ENCODE results near the gene PSMB2. TPM values are rescaled to one million over a fixed set of nuclear protein-coding genes. Genes with fewer than 3 reads are reported as not detected.

The PSMB2 gene
- total RNA-seq, 1 donor from 2014 or later, result 66.3 TPM

DNA sequence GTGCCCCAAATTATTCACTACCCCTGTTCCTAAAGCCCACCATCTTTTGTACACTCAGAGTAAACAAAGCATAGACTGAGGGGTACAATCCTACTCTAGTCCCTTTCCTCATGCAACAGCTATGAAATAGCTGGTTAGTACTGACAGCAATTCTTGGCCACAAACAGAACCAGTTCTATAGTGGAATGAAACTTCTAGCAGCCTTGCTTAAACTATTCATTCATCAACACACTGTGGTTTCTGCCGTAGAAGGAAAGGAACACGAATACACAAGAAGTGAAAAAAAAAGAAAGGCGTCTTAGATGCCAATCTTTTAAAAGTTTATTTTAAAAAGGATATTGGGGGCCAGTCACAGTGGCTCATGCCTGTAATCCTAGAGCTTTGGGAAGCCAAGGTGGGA, 9.9 kb downstream of the PSMB2 start:
- Mint-ChIP-seq H3K36me3 (peaks cover 20% of the 10 kb centered on the region), H3K9me3 (no peaks in the 10 kb centered on the region), H3K27me3 (no peaks in the 10 kb centered on the region), H3K4me3 (no peak overlapping the region), H3K4me1 (ENCODE audit: unreplicated experiment) (no peaks in the 10 kb centered on the region), H3K27ac (no peak overlapping the region)
- TF ChIP-seq, protein P1, sequence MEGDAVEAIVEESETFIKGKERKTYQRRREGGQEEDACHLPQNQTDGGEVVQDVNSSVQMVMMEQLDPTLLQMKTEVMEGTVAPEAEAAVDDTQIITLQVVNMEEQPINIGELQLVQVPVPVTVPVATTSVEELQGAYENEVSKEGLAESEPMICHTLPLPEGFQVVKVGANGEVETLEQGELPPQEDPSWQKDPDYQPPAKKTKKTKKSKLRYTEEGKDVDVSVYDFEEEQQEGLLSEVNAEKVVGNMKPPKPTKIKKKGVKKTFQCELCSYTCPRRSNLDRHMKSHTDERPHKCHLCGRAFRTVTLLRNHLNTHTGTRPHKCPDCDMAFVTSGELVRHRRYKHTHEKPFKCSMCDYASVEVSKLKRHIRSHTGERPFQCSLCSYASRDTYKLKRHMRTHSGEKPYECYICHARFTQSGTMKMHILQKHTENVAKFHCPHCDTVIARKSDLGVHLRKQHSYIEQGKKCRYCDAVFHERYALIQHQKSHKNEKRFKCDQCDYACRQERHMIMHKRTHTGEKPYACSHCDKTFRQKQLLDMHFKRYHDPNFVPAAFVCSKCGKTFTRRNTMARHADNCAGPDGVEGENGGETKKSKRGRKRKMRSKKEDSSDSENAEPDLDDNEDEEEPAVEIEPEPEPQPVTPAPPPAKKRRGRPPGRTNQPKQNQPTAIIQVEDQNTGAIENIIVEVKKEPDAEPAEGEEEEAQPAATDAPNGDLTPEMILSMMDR (conservative IDR thresholded peaks at IDR 0.05), result no peak
- DNase-seq (ENCODE audit: extremely low spot score, unreplicated experiment), result no peak

DNA sequence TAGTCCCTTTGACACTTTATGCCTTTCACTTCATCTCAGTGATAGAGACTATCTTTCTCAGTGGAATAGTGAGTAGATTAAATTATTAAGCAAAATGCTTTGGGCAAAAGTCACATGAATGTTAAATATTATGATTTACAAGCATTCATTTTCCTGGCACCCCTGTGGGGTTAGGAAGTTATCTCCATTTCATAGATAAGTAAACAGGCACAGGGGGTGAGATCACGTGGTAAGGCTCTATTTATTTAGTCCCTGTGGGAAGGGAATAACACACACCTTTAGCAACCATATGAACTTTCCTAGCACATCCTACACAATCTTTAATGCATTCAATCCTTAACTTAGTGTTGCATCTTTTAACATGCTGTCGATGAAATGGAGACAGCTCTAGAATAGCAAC, 12.3 kb downstream of the PSMB2 start:
- peaks cover 21% of the 10 kb centered on the region for H3K36me3 Mint-ChIP-seq

GRCh38 chr1:35623832-35624231, 17.5 kb downstream of the PSMB2 start:
- Mint-ChIP-seq H3K4me3 (no peak overlapping the region), H3K27me3 (no peaks in the 10 kb centered on the region), H3K4me1 (ENCODE audit: unreplicated experiment) (no peaks in the 10 kb centered on the region), H3K36me3 (peaks cover 11% of the 10 kb centered on the region), H3K27ac (no peak overlapping the region), H3K9me3 (no peaks in the 10 kb centered on the region)
- DNase-seq (ENCODE audit: extremely low spot score, unreplicated experiment), result no peak
- TF ChIP-seq, protein P1 (conservative IDR thresholded peaks at IDR 0.05), result no peak

More for the DNA sequence above, 12.3 kb downstream of the PSMB2 start:
- no peaks in the 10 kb centered on the region for H3K27me3 Mint-ChIP-seq
- TF ChIP-seq, protein P1 (conservative IDR thresholded peaks at IDR 0.05), result no peak
- no peak overlapping the region for H3K27ac Mint-ChIP-seq
- H3K4me3 Mint-ChIP-seq, result no peak overlapping the region
- DNase-seq (ENCODE audit: extremely low spot score, unreplicated experiment), result no peak
- H3K4me1 Mint-ChIP-seq (ENCODE audit: unreplicated experiment), result no peaks in the 10 kb centered on the region
- no peaks in the 10 kb centered on the region for H3K9me3 Mint-ChIP-seq

DNA sequence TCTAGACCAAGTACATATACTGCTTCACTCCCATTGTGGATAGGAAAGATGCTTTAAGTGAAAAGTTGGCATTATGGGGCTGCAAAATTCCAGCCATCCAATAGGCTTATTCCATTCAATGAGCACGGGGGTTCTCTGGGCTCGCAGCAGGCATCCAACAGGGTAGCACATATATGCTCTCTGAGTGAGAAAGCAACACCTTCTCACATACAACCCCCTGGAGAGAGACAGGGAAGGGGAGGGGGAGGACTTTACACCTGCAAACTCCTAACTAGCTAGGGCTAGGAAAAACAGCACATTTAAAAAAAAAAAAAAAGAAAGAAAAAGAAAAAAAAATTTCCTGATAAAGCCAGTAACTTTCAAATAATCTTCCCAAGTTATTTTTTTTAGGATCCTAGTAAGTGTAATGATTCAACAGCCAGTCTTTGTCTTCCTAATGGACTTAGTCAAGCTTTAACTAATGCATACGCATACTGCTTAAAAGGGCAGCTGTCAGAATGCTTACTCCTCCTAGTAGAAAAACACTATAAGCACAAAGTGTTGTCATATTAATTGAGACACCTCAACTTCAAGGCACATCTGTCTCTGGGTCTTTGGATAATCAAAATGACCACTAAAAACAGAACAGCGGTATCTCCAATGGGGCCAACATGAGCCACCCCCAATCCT, 18.7 kb downstream of the PSMB2 start:
- Mint-ChIP-seq H3K4me1 (ENCODE audit: unreplicated experiment) (no peaks in the 10 kb centered on the region), H3K4me3 (no peak overlapping the region), H3K27ac (no peak overlapping the region), H3K9me3 (no peaks in the 10 kb centered on the region), H3K27me3 (no peaks in the 10 kb centered on the region), H3K36me3 (peaks cover 11% of the 10 kb centered on the region)
- TF ChIP-seq, protein P1 (conservative IDR thresholded peaks at IDR 0.05), result no peak
- no peak for DNase-seq (ENCODE audit: extremely low spot score, unreplicated experiment)

GRCh38 chr1:35619237-35620121, 21.8 kb downstream of the PSMB2 start:
- TF ChIP-seq, protein P1 (conservative IDR thresholded peaks at IDR 0.05), result no peak

More at GRCh38 chr1:35619237-35620121, 21.8 kb downstream of the PSMB2 start:
- Mint-ChIP-seq H3K36me3 (peaks cover 8% of the 10 kb centered on the region), H3K27ac (no peak overlapping the region), H3K27me3 (no peaks in the 10 kb centered on the region), H3K9me3 (no peaks in the 10 kb centered on the region), H3K4me1 (ENCODE audit: unreplicated experiment) (no peaks in the 10 kb centered on the region), H3K4me3 (no peak overlapping the region)
- DNase-seq (ENCODE audit: extremely low spot score, unreplicated experiment), result no peak

All from type B pancreatic cell (in vitro differentiated cells).